Measurements from ENCODE around the gene SMOC2. TPM values are rescaled to one million over a fixed set of nuclear protein-coding genes. Genes with fewer than 3 reads are reported as not detected.

Gene SMOC2
- total RNA-seq, 1 experiment from 2014 or later, result 2.1 TPM

DNA sequence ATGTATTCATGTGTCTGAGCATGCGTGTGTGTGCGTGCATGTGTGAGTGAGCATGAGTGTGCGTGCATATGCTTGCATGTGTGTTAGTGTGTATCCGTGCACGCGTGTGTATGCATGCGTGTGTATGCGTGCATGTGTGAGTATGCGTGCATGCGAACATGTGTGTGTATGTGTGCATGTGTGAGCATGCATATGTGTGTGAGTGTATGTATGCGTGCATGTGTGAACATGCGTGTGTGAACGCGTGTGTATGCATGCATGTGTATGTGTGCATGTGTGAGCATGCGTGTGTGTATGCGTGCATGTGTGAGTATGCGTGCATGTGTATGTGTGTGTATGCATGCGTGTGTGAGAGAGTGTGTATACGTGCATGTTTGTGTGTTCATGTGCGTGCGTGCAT lies 77.9 kb downstream of the SMOC2 start:
- no peaks in the 10 kb centered on the region for H3K23me2 ChIP-seq (ENCODE audit: insufficient read length, low read depth, low read length, poor library complexity, severe bottlenecking)
- no peak overlapping the region for H3K27ac Mint-ChIP-seq
- H3K36me3 Mint-ChIP-seq (ENCODE audit: insufficient read depth in 1 of 3, low read depth in 3 of 3), result no peaks in the 10 kb centered on the region
- no peak overlapping the region for H3K18ac ChIP-seq (ENCODE audit: insufficient read length, low read depth, low read length)
- H4K91ac ChIP-seq (ENCODE audit: insufficient read length, low read depth, low read length), result no peak overlapping the region
- H3K4me2 ChIP-seq (ENCODE audit: insufficient read depth, insufficient read length, low read length), result no peak overlapping the region
- no peak overlapping the region for H3K4me3 Mint-ChIP-seq
- no peak overlapping the region for H4K5ac ChIP-seq (ENCODE audit: insufficient read length, low read depth, low read length)
- H3K79me2 ChIP-seq (ENCODE audit: insufficient read depth, low read length), result no peaks in the 10 kb centered on the region
- H3K79me1 ChIP-seq (ENCODE audit: insufficient read depth, low read depth, low read length, poor library complexity, severe bottlenecking), result no peaks in the 10 kb centered on the region
- H3K14ac ChIP-seq (ENCODE audit: insufficient read depth, low read length), result no peak overlapping the region; the same call in 1 of the 2 replicates
- peaks cover 4% of the 10 kb centered on the region; the same call in 1 of the 2 replicates for H3K27me3 Mint-ChIP-seq (ENCODE audit: low read depth)
- no peaks in the 10 kb centered on the region for H3K9me3 ChIP-seq (ENCODE audit: control insufficient read depth, low read depth, low read length)
- 0 out of 2 replicates have a peak, but pooled peaks cover 4% of the 10 kb centered on the region for H3K4me1 ChIP-seq (ENCODE audit: insufficient read depth, low read length)
- H3K4me1 Mint-ChIP-seq, result peaks cover 2 to 3% of the 10 kb centered on the region in 2 experiments
- H3K9ac ChIP-seq (ENCODE audit: extremely low read depth, insufficient read length, low read length), result no peak overlapping the region
- no peak overlapping the region for H2BK12ac ChIP-seq (ENCODE audit: insufficient read length, low read depth, low read length)
- no peak overlapping the region for H3K56ac ChIP-seq (ENCODE audit: insufficient read length, low read depth, low read length)
- H2BK5ac ChIP-seq (ENCODE audit: insufficient read length, low read length), result no peak overlapping the region
- WGBS (ENCODE audit: extremely low coverage, insufficient read length, low lambda C conversion rate), result no CpG with 5 or more reads among the region's 21 CpGs
- no peak overlapping the region for H2AK5ac ChIP-seq (ENCODE audit: insufficient read length, low read length)
- H2BK15ac ChIP-seq (ENCODE audit: low read depth, low read length), result no peak overlapping the region
- H2AFZ ChIP-seq (ENCODE audit: low read length), result no peak overlapping the region
- H3T11ph ChIP-seq (ENCODE audit: low read length), result no peak overlapping the region
- no peaks in the 10 kb centered on the region; a peak in 1 of 5 replicates for H3K9me3 Mint-ChIP-seq
- DNase-seq, result no peak
- H3K4ac ChIP-seq (ENCODE audit: low read depth, low read length), result no peak overlapping the region
- H3K27me3 ChIP-seq (ENCODE audit: insufficient read depth, low read length), result no peaks in the 10 kb centered on the region
- H4K8ac ChIP-seq (replicated peaks; ENCODE audit: insufficient read length, low read depth, low read length), result peak overlapping the region; percentile 14
- H3K27ac ChIP-seq (ENCODE audit: insufficient read length, low read depth, low read length), result no peak overlapping the region
- H3K23ac ChIP-seq (ENCODE audit: insufficient read length, low read depth, low read length), result peak overlapping the region; percentile 7
- H2BK120ac ChIP-seq (ENCODE audit: low read depth, low read length, poor library complexity, severe bottlenecking), result no peak overlapping the region
- TF ChIP-seq, protein P1, sequence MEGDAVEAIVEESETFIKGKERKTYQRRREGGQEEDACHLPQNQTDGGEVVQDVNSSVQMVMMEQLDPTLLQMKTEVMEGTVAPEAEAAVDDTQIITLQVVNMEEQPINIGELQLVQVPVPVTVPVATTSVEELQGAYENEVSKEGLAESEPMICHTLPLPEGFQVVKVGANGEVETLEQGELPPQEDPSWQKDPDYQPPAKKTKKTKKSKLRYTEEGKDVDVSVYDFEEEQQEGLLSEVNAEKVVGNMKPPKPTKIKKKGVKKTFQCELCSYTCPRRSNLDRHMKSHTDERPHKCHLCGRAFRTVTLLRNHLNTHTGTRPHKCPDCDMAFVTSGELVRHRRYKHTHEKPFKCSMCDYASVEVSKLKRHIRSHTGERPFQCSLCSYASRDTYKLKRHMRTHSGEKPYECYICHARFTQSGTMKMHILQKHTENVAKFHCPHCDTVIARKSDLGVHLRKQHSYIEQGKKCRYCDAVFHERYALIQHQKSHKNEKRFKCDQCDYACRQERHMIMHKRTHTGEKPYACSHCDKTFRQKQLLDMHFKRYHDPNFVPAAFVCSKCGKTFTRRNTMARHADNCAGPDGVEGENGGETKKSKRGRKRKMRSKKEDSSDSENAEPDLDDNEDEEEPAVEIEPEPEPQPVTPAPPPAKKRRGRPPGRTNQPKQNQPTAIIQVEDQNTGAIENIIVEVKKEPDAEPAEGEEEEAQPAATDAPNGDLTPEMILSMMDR (conservative IDR thresholded peaks at IDR 0.05), result no peak
- H2BK20ac ChIP-seq (ENCODE audit: low read depth, low read length, poor library complexity, severe bottlenecking), result no peak overlapping the region
- H4K20me1 ChIP-seq (ENCODE audit: control insufficient read depth, insufficient read depth, insufficient read length), result no peaks in the 10 kb centered on the region
